Progenitor cell of endocrine pancreas (in vitro differentiated cells): ENCODE measurements around the gene DENND1A. TPM values are rescaled to one million over a fixed set of nuclear protein-coding genes. Genes with fewer than 3 reads are reported as not detected.

ENCODE experiments used
- DNase-seq: peaks from one replicate; pipeline ENCODE4 v3.0.0; 2021; ENCODE audit warnings: low spot score; ENCODE audit not compliant: unreplicated experiment
- H3K27ac Mint-ChIP-seq: 2 replicates; pipeline ENCODE4 v1.8.0; 2021; ENCODE audit warnings: mild to moderate bottlenecking, moderate library complexity, mixed read lengths
- H3K27me3 Mint-ChIP-seq: 2 replicates; pipeline ENCODE4 v1.8.0; 2021; ENCODE audit warnings: mixed read lengths
- H3K36me3 Mint-ChIP-seq: 2 replicates; pipeline ENCODE4 v1.8.0; 2022; ENCODE audit warnings: mixed read lengths; ENCODE audit not compliant: insufficient read depth
- H3K4me1 Mint-ChIP-seq: 2 replicates; pipeline ENCODE4 v1.8.0; 2021; ENCODE audit warnings: low read depth, mixed read lengths
- H3K4me3 Mint-ChIP-seq: 2 replicates; pipeline ENCODE4 v1.8.0; 2021; ENCODE audit warnings: low read depth, mild to moderate bottlenecking, moderate library complexity, mixed read lengths
- H3K9me3 Mint-ChIP-seq: 2 replicates; pipeline ENCODE4 v1.8.0; 2021; ENCODE audit warnings: low read depth, mixed read lengths
- total RNA-seq: library from RNA; stranded (reverse); gene quantifications from 2 replicates; pipeline ENCODE4 v1.2.1, GENCODE V29; 2021
- TF ChIP-seq, protein P1 (sequence below): fragments of 200-600 bp; sonication (generic); IDR thresholded peaks from one replicate; pipeline ENCODE4 v1.5.0; 2021; ENCODE audit warnings: antibody characterized with exemption, mild to moderate bottlenecking; ENCODE audit not compliant: unreplicated experiment

Gene DENND1A
- total RNA-seq, 1 donor from 2014 or later: 20.1 TPM

DNA sequence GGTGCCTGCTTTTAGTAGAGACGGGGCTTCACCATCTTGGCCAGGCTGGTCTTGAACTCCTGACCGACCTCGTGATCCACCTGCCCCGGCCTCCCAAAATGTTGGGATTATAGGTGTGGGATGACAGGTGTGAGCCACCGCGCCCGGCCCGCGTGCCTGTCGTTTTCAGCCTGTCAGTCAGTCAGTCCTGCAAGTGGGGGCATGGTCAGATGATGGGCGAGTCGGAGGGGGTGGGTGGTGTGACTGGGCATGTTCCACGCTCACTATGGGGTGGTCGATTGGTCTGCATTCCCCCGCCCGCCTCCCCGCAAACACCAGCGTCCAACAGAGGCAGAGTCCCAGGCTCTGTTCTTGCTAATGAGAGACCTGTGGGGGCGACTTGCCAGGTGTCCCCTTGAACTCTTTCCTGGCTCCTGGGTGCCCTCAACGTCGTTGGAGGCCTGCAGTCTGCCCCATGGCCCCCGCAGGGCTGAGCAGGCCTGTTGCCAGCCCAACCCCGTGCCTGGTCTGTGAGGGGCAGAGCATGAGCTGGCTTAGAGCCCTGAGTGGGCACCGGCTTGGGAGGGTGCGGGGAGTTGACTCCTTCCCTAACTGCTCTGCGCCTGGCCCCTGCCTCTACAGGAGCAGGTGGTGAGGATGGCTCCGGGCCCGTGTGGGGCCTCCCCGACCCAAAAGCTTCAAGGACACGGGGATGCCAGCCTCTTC lies 550.8 kb downstream of the DENND1A start:
- H3K27me3 Mint-ChIP-seq: peaks cover 1% of the 10 kb centered on the region
- DNase-seq: no peak
- H3K4me3 Mint-ChIP-seq: no peak overlapping the region
- H3K4me1 Mint-ChIP-seq: peaks cover 12% of the 10 kb centered on the region
- H3K9me3 Mint-ChIP-seq: no peaks in the 10 kb centered on the region
- H3K27ac Mint-ChIP-seq: no peak overlapping the region
- H3K36me3 Mint-ChIP-seq: no peaks in the 10 kb centered on the region
- TF ChIP-seq, protein P1, sequence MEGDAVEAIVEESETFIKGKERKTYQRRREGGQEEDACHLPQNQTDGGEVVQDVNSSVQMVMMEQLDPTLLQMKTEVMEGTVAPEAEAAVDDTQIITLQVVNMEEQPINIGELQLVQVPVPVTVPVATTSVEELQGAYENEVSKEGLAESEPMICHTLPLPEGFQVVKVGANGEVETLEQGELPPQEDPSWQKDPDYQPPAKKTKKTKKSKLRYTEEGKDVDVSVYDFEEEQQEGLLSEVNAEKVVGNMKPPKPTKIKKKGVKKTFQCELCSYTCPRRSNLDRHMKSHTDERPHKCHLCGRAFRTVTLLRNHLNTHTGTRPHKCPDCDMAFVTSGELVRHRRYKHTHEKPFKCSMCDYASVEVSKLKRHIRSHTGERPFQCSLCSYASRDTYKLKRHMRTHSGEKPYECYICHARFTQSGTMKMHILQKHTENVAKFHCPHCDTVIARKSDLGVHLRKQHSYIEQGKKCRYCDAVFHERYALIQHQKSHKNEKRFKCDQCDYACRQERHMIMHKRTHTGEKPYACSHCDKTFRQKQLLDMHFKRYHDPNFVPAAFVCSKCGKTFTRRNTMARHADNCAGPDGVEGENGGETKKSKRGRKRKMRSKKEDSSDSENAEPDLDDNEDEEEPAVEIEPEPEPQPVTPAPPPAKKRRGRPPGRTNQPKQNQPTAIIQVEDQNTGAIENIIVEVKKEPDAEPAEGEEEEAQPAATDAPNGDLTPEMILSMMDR: no peak

DNA sequence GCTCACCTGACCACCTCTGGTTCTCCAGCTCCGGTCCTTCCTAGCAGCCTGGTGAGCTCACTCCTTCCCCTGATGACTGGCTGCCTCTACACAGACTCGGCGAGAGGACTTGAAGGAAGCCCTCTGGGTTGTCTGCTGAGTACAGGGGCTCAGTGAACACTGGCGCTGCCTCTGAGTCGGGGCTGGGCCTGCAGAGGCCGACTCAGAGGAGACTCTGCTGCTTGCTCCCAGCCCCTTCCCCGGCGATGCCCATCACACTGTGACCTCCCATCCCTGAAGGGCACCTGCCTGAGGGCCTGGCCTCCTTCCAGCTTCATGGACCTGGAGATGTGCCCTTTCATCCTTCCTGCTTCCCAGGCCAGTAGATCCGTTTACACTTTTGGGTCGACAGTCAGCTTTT lies 551.9 kb downstream of the DENND1A start:
- Mint-ChIP-seq H3K9me3 (no peaks in the 10 kb centered on the region), H3K4me3 (no peak overlapping the region), H3K4me1 (peaks cover 15% of the 10 kb centered on the region), H3K36me3 (no peaks in the 10 kb centered on the region), H3K27me3 (peaks cover 3% of the 10 kb centered on the region), H3K27ac (no peak overlapping the region)
- no peak for DNase-seq
- TF ChIP-seq, protein P1: no peak

DNA sequence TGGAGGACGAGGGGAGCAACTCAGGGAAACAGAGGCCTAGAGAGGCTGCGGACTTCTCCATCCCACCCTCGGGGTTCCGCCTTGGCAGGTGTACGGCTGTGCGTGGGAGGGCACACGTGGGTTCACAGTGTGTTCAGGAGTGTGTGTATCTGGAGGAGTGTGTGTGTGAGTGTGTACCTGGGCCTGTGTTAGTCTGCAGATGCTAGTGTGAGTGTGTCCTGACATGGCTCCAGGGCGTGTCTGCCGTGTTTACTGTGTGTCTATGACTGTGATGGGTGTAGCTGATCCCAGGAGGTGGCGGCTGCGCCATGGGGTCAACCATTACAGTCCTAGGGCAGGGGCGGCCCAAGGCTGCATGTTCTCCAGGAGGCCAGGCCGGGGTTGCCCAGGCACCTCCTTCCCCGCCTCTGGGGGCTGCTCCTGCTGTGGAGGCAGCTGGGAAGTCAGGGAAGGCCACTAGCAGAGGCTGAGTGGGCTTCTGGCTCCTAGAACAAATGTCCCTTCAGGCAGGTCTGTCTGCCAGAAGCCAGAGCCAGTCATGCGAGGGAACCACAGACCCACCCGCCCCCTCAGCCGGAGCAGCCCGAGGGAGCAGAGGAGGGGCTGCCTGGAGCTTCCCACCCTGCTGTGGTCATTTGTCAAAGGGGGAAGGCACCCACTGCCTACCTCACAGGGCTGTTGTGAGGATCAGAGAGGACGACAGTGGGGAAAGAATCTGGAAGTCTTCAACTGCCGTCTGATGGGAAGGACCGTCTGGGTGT lies 552.5 kb downstream of the DENND1A start:
- no peak overlapping the region for H3K27ac Mint-ChIP-seq
- H3K36me3 Mint-ChIP-seq: peaks cover 3% of the 10 kb centered on the region
- H3K27me3 Mint-ChIP-seq: peaks cover 7% of the 10 kb centered on the region
- no peak overlapping the region for H3K4me3 Mint-ChIP-seq
- H3K4me1 Mint-ChIP-seq: peaks cover 17% of the 10 kb centered on the region
- H3K9me3 Mint-ChIP-seq: no peaks in the 10 kb centered on the region
- TF ChIP-seq, protein P1: no peak
- DNase-seq: no peak

DNA sequence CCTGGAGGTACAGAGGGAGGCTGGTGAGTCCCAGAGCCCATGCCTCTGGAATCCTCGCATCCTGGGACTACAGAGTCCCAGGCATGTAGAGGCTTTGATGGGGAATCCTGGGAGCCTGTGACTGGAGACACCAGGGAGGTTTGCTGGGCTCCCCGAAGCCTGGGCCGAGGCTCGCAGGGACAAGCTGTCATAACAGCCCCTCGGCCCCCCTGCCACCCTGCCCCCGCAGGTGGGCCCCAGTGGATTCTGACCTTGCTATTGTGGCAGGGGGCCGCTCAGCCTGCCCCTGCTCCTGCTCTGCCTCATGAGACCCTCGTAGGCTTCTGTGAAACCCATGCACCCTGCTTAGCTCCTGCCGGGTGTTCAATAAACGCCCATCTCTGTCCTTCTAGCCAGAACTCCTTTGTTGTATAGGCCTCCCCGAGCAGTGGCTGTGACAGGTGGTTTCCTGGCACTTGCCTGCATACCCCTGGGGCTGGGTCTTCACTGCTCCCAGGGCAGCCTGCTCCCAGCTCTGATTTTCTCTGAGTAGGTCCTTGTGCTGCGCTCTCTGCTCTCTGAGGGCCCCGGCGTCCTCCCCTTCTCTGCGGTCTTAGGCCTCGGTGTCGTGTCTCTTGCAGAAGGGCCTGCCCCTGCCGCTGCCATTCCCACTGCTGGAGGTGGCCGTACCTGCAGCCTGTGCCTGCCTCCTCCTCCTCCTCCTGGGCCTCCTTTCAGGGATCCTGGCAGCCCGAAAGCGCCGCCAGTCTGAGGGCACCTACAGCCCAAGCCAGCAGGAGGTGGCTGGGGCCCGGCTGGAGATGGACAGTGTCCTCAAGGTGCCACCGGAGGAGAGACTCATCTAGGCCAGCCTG lies 553.5 kb downstream of the DENND1A start:
- Mint-ChIP-seq H3K36me3 (peaks cover 4% of the 10 kb centered on the region), H3K9me3 (no peaks in the 10 kb centered on the region), H3K4me3 (no peak overlapping the region), H3K4me1 (peaks cover 17% of the 10 kb centered on the region), H3K27me3 (peaks cover 17% of the 10 kb centered on the region), H3K27ac (no peak overlapping the region)
- no peak for DNase-seq
- TF ChIP-seq, protein P1: no peak
